T follicular helper cell (primary cell): ENCODE measurements around the gene TCF25.
"Not testable (repeated sequence)": the region's sequence is repeated elsewhere in the genome, so short reads cannot be mapped to it uniquely, and the experiment has no call there.

Source experiments
- DNase-seq: peaks from one replicate; pipeline ENCODE4 v3.0.0-alpha.2; 2020; ENCODE audit warnings: low read depth

Gene TCF25

DNA sequence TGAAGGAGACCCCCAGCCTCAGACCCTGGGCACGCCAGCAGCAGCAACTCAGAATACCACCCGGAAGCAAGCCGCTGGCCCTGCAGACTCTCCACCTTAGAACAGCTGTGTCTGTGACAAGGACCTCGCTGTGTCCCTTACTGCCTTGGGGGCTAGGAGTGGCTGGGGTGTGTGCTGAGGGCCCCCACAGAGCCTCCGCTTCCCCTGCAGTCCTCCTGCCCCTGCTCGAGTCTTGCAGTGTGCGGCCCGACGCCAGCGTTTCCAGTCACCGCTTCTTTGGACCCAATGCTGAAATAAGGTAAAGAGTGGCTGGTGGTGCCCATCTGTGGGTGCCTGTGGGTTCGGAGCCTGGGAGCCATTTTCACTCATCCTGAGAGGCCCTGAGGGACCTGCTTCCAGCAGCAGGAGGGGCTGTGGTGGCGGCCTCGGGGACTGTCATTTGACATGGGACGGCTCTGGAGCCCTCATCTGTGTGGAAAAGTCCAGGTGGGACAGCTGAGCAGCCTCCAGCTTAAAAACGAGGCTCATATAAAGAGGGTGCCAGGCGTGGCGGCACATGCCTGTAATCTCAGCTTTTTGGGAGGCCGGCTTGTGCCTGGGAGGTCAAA, 30.6 kb downstream of the TCF25 start:
- DNase-seq, result no peak

DNA sequence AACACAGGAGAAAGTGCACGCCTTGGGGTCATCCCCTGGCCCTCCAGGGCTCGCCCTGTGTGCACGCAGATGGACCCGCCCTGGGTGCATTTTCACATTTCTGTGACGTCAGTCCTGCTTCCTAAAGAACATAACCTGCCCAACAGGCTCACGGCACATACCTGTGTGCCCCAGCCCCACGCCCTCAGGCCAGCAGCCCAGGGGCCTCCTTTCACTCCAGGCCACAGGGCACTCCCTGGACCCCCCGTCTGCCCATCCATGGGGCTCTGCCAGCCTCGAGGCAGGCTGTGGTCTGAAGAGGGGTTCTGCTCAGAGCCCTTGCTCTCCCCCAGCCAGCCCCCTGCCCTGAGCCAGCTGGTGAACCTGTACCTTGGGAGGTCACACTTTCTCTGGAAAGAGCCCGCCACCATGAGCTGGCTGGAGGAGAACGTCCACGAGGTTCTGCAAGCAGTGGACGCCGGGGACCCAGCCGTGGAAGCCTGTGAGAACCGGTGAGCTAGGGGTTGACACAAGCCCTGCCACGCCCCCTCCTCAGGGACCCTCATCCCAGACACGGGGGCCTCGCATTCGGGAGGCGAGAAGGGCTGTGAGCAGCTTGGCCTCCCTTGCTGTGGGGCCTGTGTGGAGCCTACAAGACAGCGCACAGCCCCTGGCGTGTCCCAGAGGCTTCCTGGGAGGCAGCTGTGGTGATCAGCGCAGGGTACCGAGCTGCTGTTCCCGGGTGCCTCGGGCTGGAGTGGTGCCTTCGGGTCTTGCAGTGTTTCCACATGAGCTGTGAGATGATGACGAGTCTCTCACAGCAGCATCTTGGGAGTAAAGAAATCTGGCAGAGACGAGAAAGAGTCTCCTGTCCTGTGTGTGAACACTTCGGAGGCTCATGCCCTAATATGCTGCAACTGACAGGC, 31.5 kb downstream of the TCF25 start:
- no peak for DNase-seq

DNA sequence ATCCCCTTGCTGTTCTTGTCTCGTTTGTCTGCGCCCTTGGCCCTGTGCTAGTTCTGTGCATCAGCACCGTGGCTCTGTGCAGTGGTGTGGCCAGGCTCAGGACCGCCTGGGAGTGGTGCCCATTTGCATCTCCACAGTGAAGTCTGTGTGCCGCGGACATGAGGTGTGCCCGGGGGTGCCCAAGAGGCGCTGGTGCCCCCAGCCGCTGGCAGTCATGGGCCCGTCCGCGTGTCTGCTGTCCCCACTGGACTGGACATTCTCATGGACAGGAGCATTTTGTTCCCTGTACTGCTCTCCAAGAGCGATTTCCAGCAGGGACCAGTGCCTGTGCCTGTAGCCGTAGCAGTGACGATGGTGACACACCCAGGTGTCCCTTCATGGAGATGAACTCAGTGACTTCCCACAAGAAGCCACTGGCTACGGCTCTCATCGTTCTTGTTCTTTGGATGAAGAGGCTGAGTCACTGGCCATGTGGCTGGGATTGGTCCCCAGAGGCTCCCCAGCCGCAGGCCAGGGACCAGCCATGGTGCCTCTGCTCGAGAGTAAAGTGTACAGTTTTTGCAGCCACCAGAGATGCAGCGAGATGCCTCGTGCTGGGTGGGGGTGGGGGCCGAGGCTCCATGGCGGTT, 32.2 kb downstream of the TCF25 start:
- no peak for DNase-seq

DNA sequence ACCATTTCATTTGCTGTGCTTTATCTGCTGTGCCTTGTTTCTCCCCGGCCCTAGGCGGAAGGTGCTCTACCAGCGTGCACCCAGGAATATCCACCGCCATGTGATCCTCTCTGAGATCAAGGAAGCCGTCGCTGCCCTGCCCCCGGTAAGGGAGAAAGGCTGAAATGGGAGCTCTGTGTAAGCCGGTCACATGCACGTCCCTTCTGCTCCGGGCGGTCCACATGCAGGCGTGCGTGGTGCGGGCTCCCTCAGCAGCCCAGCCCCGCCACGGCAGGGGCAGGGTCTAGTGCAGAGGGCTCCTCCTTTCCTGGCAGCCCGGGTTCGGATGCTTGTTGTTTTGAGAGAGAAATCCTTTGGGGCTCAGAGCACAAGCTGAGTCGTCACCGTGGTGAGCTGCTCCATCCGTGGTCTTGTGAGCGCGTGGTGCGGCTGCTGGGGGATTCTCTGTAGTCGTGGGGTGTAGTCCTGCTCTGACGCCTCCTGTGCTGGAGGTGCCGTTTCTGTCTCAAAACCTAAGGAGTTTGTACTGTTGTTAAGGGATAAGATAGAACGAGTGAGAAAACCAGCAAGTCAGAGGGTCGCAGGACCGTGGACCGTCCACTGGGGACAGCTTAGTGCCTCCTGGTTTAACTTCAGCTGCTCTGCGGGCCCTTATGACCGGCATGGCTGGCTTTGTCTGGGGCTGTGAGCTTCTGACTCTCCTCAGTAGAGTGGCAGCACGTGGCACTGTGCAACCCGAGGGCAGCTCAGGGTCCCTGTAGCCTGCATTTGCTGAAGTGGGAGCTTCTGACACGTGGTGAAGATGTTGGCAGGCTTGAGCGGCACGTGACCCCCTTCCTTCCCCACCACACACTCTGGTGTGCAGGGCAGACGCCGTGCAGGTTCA, 33.0 kb downstream of the TCF25 start:
- DNase-seq, result no peak

DNA sequence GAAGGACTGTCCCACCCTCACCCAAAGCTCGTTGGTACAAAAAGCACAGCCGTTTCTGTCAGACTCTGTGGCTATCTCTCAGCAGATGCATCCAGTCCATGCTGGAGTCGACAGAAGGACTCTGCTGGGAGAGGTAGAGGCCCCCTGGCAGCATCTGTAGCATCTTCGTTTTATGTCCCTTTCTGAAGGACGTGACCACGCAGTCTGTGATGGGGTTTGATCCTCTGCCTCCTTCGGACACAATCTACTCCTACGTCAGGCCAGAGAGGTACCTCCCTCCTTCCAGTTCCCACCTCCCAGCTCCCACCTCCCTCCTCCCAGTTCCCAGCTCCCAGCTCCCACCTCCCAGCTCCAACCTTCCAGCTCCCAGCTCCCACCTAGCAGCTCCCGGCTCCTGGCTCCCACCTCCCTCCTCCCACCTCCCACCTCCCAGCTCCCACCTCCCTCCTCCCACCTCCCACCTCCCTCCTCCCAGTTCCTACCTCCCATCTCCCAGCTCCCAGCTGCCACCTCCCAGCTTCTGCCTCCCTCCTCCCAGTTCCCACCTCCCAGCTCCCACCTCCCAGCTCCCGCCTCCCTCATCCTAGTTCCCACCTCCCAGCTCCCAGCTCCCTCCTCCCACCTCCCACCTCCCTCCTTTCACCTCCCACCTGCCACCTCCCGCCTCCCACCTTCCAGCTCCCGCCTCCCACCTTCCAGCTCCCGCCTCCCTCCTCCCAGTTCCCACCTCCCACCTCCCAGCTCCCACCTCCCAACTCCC, 33.8 kb downstream of the TCF25 start:
- no peak for DNase-seq

DNA sequence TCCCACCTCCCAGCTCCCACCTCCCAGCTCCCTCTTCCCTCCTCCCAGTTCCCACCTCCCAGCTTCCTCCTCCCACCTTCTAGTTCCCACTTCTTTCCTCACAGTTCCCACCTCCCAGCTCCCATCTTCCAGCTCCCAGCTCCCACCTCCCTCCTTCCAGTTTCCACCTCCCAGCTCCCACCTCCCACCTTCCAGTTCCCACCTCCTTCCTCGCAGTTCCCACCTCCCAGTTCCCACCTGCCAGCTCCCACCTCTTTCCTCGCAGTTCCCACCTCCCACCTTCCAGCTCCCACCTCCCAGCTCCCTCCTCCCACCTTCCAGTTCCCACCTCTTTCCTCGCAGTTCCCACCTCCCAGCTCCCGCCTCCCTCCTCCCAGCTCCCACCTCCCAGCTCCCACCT, 34.8 kb downstream of the TCF25 start:
- DNase-seq, result no peak

DNA sequence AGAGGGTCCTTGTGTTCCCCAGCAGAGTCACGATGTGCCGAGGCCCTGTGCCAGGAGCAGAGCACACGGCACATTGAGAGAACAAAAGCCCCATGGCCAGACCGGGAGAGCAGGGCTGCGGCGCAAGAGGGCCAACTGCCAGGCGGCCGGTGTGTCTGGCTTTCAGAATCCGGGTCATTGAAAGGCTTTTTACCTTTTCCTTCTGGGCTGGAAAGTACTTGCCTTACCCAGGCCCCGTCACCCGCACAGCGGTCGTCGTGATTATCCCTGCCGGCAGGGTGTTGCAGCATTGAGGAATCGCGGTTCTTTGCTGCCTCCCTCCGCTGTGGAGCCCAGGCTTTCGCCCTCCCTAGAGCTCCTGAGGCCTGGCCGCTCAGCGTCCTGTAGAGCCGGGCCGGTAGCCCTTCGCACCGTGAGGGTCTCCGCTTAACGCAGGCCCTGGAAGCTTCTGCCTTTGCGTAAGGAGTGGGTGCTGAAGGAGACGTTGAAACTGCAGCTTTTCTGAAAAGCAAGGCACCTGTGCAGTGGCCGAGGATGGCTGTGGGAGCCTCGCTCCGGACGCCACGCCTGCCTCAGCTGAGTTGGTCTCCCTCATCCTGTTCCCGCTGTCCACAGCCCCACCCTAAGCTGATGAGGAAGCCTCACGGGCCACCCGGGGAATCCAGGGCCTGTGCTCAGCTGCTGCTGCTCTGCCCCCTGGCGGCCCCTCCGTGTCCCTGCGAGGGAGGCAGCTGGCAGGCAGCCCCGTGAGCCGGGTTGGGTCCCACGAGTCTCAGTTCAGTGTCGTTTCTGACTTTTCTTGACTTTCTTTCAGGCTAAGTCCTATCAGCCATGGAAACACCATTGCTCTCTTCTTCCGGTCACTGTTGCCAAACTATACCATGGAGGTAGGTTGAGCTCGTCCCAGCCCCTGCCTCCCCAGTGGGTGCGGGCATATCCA, 36.7 kb downstream of the TCF25 start:
- peak; percentile 52 for DNase-seq

DNA sequence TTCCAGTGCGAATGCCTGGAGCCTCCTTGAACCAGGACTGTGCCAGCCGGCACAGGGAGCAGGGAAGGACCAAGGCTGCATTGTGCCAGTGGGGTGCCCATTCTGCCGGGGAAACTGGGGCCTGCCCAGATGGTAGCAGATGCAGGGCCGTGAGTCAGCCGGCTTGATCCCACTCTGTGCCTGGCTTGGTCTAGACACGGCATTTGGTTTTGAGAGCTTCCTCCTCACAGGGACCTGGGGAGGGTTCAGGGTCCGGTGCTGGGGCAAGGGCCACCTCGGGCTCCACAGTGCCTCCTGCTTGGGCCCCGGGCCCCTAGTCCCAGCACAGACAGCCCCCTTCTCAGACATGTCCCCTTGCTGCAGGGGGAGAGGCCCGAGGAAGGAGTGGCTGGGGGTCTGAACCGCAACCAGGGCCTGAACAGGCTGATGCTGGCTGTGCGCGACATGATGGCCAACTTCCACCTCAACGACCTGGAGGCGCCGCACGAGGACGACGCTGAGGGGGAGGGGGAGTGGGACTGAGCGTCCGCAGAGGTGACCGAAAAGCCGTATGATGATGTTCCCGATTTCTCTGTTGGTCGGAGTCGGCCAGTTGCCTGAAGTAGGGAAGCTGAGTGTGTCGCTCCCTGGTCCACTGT, 37.4 kb downstream of the TCF25 start:
- DNase-seq, result no peak

DNA sequence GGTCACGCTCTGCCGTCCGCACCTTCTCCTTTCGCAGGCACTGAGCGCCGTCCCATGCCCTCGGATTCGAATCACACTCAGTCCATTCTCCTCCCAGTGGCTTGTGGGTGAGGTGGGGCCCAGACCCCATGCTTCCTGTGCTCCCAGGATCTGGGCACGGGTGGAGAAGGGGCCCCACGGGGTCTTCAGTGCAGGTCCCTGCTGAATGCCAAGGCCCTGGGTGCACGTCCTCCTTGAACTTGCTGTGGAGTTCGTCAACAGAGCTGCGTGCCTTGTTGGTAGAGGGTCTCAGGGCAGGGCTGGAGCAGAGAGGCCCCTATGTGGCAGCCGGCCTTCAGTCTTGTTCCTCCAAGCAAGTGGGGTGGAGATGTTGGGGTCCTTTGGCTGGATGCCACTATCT, 38.0 kb downstream of the TCF25 start:
- DNase-seq, result no peak

DNA sequence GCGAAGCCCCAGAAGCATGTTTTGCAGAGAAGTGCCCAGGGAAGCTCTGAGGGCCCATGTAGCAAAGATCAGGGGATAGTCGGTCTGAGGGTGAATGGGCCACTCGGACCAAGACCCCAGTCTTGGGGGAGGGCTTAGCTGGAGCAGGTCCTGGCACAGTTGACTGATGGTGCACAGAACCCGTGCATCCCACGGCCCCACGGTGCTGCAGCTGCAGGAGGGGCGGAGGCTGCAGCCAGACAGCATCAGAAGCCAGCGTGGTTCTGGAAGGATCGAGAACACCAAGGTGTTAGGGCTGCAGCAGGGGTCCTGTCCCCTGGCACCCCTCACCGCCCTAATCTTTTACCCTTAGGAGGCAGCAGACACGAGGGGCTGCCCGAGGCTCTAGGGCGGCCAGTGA, 38.8 kb downstream of the TCF25 start:
- DNase-seq, result no peak

DNA sequence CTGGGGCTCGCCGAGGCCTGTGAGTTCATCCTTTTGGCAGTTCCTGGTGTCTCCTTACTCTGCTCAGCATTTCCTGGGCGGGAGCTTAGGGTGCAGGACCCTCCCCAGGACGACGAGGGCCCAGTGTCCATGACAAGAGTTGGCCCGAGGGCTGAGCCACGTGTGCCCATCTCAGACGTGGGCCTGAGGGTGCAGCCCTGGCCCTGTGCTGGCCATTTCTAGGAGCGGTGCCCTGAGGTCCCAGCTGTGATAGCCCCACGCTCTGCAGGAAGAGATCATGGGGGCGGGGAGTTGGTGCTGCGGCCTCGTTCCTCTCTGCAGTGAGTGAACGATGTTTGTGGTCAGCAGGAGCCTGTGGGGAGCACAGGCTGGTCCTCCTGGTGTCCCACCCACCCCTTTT, 39.2 kb downstream of the TCF25 start:
- no peak for DNase-seq

DNA sequence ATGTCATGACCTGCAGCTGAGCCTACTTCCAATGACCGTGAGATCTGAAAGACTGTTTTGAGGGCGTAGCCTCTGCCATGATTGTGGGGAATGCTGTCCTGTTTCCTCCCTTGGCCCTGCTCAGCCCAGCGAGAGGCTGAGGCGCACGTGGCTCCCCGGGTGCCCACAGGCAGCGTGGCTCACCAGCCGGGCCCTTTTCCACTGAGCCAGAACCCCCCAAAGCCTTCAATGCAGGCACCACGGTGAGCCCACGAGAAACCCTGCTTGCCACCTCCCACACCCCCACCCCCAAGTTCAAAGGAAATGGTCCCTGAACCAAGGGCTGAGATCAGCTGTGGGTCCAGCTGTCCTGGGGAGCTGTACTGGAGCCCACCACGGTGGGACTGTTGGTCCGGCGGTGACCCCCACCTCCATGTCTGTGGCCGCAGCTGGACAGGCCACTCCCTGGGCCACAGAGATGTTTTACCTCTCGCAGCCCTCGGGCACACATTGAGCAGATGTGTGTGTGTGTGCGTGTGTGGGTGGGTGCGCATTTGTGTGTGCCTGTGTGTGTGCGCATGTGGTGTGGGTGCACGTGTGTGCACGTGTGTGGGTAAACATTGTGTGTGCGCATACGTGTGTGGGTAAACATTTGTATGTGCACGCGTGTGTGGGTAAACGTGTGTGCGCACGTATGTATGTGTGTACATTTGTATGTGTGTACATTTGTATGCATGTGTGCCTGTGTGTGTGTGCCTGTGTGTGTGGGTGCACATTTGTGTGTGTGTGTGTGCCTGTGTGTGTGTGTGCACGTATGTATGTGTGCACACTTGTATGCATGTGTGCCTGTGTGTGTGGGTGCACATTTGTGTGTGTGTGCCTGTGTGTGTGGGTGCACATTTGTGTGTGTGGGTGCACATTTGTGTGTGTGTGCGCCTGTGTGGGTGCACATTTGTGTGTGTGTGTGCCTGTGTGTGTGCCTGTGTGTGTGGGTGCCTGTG, 40.3 kb downstream of the TCF25 start:
- DNase-seq, result no peak

DNA sequence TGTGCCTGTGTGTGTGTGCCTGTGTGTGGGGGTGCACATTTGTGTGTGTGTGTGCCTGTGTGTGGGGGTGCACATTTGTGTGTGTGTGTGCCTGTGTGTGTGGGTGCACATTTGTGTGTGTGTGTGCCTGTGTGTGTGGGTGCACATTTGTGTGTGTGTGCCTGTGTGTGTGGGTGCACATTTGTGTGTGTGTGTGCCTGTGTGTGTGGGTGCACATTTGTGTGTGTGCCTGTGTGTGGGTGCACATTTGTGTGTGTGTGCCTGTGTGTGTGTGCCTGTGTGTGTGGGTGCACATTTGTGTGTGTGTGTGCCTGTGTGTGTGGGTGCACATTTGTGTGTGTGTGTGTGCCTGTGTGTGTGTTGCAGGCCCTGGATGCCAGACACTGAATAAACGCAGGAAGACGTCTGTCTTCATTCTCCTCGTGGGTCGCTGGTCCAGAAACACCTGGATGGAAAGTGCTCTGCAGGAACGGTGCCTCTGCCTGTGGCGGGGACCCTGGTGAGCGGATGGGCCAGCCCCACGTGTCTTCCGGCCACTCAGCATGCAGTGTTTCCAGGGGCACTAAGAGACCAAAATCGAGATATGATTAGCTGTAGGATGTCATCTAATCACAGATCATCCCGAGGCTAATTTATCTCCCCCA, 41.4 kb downstream of the TCF25 start:
- not testable (repeated sequence) for DNase-seq

DNA sequence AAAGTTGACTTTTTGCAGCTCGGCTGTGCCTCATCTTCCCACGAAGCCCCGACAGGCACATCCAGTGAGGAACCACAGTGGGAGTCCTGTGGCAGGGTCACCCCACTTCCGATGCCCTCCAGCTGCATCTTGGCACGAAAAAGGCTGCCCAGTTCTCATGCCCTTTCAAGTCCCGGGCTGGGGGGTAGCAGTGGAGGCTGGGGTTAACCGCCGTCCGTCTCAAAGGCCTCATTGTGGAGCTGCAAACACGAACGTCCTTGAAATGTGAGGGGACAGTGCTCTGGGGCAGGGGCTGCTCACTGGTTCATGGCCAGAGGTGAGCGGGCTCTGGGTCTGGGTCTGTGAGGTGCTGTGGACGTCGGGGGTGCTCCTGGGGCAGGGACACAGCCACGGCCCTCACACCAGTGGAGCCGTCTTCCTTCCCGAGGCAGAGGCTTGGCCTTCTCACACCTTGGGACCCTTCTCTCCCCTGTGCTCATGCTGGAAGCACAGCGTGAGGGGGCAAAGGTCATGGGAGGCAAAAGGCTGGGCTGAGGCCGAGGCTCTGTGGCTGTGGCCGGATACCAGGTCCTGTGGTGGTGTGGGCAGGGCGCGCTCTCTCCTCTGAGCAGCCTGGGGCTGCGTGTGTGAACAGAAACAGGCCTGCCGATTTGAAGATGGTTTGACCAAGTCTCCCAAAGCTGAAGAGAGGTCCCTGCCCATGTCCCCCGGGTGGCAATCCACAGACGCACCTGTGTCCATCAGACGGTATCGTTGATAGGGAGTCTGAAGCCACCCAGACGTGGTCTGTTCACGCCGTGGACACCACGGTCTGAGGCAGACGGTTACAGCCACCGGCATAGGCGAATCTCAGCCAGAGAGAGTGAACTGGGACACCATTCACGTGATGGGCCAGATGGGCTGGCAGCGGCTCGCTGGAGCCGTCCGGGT, 42.2 kb downstream of the TCF25 start:
- no peak for DNase-seq

DNA sequence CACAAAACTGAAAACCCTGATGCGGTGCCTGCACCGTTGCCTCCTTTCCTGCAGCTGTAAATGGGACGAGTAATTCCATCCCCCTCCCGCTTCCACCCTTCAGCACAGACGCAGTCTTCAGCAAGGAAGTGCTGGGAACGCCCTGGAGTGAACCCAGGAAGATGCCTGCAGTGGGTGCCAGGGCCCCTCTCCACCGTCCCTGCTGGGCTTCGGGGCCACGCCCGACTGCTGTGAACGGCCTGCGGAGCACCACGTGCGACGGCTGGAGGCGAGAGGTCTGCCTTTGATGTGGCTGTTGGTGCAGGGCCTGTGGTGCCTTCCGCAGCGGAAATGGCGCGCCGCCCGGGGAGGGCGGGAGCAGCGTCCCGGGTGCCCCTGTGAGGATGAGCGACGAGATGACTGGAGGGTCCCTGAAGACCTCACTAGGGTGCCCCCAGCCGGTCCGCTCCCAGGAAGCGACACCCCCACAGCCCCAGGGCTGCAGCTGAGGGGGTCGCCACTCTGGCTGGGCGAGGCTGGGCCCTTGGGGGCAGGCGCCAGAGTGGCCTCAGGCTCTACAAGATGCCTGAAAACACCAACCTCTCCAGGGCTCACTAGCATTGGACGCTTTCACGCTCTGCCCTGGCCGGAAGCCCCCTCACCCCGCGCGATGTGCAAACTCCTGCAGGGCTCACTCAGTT, 44.5 kb downstream of the TCF25 start:
- DNase-seq, result peak; percentile 41
